ENCODE results near the gene RLF.

RLF gene

DNA sequence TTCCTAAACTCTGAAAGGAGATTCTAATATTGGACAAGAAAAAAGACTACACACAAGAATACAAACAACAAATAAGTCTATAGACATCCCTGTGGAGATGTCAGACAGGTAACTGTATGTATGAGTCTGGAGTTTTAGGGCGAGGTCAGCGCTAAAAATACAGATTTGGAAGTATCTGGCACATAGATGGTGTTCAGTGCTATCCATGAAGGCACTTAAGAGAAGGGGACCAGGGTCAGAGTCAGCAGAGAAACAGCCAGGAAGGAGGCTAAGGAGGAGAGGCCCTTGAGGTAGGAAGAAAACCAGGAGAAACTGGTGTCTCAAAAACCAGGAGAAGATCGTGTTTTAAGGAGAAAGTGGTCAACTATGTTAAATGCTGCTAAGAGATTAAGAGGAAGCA lies 114.9 kb downstream of the RLF start:
- TF ChIP-seq, protein P1, sequence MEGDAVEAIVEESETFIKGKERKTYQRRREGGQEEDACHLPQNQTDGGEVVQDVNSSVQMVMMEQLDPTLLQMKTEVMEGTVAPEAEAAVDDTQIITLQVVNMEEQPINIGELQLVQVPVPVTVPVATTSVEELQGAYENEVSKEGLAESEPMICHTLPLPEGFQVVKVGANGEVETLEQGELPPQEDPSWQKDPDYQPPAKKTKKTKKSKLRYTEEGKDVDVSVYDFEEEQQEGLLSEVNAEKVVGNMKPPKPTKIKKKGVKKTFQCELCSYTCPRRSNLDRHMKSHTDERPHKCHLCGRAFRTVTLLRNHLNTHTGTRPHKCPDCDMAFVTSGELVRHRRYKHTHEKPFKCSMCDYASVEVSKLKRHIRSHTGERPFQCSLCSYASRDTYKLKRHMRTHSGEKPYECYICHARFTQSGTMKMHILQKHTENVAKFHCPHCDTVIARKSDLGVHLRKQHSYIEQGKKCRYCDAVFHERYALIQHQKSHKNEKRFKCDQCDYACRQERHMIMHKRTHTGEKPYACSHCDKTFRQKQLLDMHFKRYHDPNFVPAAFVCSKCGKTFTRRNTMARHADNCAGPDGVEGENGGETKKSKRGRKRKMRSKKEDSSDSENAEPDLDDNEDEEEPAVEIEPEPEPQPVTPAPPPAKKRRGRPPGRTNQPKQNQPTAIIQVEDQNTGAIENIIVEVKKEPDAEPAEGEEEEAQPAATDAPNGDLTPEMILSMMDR (IDR thresholded peaks at IDR 0.05; ENCODE audit: insufficient read depth, low read depth, low read length, missing control alignments), result no peak
- no peak for DNase-seq (ENCODE audit: low read depth)
- no peak overlapping the region for H3K4me3 ChIP-seq (ENCODE audit: low read depth, low read length)

DNA sequence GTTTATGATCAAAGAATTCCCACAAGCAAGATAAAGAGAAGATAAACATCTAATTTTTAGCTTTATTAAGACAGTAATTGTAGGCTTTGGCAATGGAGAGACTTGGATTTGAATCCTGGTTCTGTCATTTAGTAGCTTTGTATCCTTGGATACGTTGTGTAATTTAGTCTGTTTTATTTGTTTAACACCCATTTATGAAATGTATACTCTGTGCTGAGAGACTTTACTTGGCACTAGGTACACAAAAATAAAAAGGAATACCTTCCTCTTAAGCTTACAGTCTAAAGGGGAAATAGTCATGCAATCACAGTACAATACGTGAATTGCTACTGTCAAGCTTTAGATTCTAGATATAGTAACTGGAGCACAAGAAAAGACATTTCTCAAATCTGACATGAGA lies 120.7 kb downstream of the RLF start:
- H3K4me3 ChIP-seq (ENCODE audit: low read depth, low read length), result no peak overlapping the region
- TF ChIP-seq, protein P1 (IDR thresholded peaks at IDR 0.05; ENCODE audit: insufficient read depth, low read depth, low read length, missing control alignments), result no peak
- no peak for DNase-seq (ENCODE audit: low read depth)
